PFSK-1 (cell line): ENCODE measurements around the gene CXCR5.

ENCODE experiments used
- POLR2AphosphoS5 ChIP-seq: IDR thresholded peaks from 2 replicates; pipeline ENCODE4 v1.6.1; 2012; ENCODE audit warnings: low read depth, mild to moderate bottlenecking, control low read depth, low read length, moderate library complexity
- TAF1 ChIP-seq: IDR thresholded peaks from 2 replicates; pipeline ENCODE4 v1.6.1; 2012; ENCODE audit warnings: low read length, control low read depth, borderline replicate concordance; ENCODE audit not compliant: insufficient read depth

DNA sequence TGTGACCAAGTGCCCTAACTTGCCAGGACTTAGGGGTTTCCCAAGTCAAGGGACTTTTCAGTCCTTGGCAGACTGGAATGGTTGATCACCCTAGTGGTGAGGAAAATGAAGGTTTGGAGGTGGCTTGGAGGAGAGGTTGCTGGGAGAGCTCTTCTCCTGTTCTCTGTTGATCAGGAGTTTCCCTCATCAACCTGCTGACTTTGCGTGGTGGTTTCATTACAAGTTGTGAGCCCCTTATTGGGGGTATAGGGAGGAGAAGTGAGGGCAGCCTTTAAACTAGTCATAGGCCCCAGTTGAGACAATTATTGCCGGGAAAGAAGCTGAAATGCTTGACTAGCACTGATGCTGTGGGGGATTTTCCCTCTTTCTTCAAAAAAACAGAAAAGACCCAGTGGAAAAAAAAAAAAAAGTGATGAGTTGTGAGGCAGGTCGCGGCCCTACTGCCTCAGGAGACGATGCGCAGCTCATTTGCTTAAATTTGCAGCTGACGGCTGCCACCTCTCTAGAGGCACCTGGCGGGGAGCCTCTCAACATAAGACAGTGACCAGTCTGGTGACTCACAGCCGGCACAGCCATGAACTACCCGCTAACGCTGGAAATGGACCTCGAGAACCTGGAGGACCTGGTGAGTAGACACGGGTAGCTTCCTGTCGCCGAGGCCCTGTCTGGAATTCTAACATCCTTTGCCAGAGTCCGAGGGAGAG is at the start of gene CXCR5:
- TF ChIP-seq TAF1 (no peak), POLR2AphosphoS5 (no peak)
